AG09309 (cell line): ENCODE data around the gene SRSF8.

Source experiments
- DNase-seq: peaks from one replicate; pipeline ENCODE4 v3.0.0-alpha.2; 2010; ENCODE audit warnings: low read depth
- H3K4me3 ChIP-seq: 2 replicates; pipeline ENCODE4 v1.5.1; 2011; ENCODE audit warnings: mild to moderate bottlenecking, low read depth, low read length, moderate library complexity; ENCODE audit not compliant: control insufficient read depth
- TF ChIP-seq, protein P1 (sequence below): IDR thresholded peaks from 2 replicates; pipeline ENCODE4 v1.5.1; 2011; ENCODE audit warnings: mild to moderate bottlenecking, low read depth, low read length, inconsistent platforms; ENCODE audit not compliant: insufficient read depth, control insufficient read depth; ENCODE audit errors: missing control alignments

SRSF8 gene

DNA sequence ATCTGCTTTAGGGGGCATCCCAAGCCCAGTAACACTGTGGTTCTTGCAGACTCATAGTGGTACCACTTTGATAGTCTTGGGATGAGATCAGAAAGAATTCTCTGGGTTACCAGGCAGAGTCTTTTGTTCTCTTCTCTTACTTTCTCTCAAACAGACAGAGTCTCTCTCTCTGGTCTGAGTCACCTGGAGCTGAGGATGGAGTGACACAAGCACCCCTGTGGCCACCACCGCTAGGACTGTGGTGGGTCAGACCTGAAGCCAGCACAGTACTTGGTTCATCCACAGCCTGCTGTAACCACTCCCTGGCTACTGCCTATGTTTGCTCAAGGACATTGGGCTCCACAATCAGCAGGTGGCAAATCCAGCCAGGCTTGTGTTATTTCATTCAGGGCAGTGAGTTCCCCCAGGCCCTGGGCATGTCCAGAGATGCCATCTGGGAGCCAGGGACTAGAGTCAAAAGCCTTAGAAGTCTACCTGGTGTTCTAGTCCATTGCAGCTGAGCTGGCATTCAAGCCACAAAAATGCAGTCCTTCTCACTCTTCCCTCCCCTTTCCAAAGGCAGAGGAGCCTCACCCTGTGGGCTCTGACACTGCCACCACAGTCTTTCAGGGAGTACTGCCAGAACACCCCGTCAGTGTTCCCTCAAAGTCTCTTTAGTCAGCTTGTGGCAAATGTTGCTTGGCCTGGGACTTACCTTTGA is 52.8 kb downstream of the SRSF8 start:
- TF ChIP-seq, protein P1, sequence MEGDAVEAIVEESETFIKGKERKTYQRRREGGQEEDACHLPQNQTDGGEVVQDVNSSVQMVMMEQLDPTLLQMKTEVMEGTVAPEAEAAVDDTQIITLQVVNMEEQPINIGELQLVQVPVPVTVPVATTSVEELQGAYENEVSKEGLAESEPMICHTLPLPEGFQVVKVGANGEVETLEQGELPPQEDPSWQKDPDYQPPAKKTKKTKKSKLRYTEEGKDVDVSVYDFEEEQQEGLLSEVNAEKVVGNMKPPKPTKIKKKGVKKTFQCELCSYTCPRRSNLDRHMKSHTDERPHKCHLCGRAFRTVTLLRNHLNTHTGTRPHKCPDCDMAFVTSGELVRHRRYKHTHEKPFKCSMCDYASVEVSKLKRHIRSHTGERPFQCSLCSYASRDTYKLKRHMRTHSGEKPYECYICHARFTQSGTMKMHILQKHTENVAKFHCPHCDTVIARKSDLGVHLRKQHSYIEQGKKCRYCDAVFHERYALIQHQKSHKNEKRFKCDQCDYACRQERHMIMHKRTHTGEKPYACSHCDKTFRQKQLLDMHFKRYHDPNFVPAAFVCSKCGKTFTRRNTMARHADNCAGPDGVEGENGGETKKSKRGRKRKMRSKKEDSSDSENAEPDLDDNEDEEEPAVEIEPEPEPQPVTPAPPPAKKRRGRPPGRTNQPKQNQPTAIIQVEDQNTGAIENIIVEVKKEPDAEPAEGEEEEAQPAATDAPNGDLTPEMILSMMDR, result no peak
- DNase-seq, result no peak
- H3K4me3 ChIP-seq, result no peak overlapping the region
